HG03159 (cell line): ENCODE data around the gene COX4I2.

ENCODE experiments used
- ATAC-seq: cut with Tn5 transposase; IDR thresholded peaks from one replicate; pipeline ENCODE4 v1.9.1; 2021; ENCODE audit warnings: mild to moderate bottlenecking, moderate library complexity; ENCODE audit not compliant: unreplicated experiment

Gene COX4I2

DNA sequence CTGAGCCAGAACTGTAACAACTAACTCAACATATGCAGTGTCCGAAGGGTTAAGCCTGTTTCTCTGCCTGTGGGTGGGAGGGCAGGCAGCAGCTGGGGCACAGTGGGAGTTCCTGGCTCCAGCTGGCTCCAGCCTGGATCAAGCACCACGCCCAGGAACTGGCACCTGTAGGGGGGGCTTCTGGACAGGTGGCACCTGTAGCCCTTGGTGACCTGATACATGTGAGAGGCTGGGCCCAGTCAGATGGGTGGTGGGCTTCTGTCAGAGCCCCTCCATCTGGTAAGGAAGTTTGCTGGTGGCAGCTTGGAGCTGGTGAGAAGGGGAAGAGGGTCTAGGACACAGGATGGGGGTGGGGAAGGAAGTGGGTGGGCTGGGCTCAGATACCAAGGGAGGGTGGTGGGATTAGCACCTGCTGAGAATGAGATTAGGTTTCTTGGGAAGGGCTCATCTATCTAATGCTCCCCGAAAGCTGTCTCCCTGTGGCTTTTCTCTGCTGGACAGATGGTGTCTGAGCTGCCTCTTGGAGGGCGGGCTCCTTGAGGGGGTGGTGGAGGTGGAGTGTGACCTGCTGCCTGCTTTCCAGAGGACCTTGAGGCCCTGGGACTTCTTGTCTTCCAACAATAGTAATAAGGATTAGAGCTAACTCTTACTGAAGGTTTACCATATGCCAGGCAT lies 56.4 kb downstream of the COX4I2 start:
- no peak for ATAC-seq
